IPS-15b (cell line): Measurements from ENCODE around the gene MBTPS1.

Experiments
- H3K27me3 ChIP-seq: one replicate; pipeline ENCODE4 v1.6.1; 2013; ENCODE audit warnings: low read length; ENCODE audit not compliant: control insufficient read depth, insufficient read depth
- H3K36me3 ChIP-seq: one replicate; pipeline ENCODE4 v1.6.1; 2013; ENCODE audit warnings: low read length; ENCODE audit not compliant: control insufficient read depth, insufficient read depth
- H3K4me1 ChIP-seq: one replicate; pipeline ENCODE4 v1.6.1; 2013; ENCODE audit warnings: mild to moderate bottlenecking, low read length; ENCODE audit not compliant: control insufficient read depth, insufficient read depth
- H3K4me3 ChIP-seq: one replicate; pipeline ENCODE4 v1.5.1; 2013; ENCODE audit warnings: low read depth, low read length
- H3K9ac ChIP-seq: one replicate; pipeline ENCODE4 v1.6.1; 2013; ENCODE audit warnings: low read depth, mild to moderate bottlenecking, low read length
- H3K9me3 ChIP-seq: one replicate; pipeline ENCODE4 v1.6.1; 2013; ENCODE audit warnings: mild to moderate bottlenecking, low read length; ENCODE audit not compliant: control insufficient read depth, insufficient read depth

MBTPS1 gene

GRCh38 chr16:84068041-84068440 lies 48.7 kb downstream of the MBTPS1 start:
- Histone ChIP-seq H3K4me3 (no peak overlapping the region), H3K36me3 (peaks cover 22% of the 10 kb centered on the region), H3K9ac (no peak overlapping the region), H3K9me3 (no peaks in the 10 kb centered on the region), H3K4me1 (no peaks in the 10 kb centered on the region), H3K27me3 (no peaks in the 10 kb centered on the region)

GRCh38 chr16:84067640-84068039 lies 49.1 kb downstream of the MBTPS1 start:
- H3K4me1 ChIP-seq, result no peaks in the 10 kb centered on the region
- no peaks in the 10 kb centered on the region for H3K9me3 ChIP-seq
- H3K9ac ChIP-seq, result no peak overlapping the region
- peaks cover 22% of the 10 kb centered on the region for H3K36me3 ChIP-seq
- H3K4me3 ChIP-seq, result no peak overlapping the region
- H3K27me3 ChIP-seq, result no peaks in the 10 kb centered on the region

- Histone ChIP-seq H3K27me3 (no peaks in the 10 kb centered on the region), H3K36me3 (peaks cover 27% of the 10 kb centered on the region), H3K4me3 (no peak overlapping the region), H3K9me3 (no peaks in the 10 kb centered on the region), H3K4me1 (no peaks in the 10 kb centered on the region), H3K9ac (no peak overlapping the region)
Observed at GRCh38 chr16:84065536-84066132, 51.1 kb downstream of the MBTPS1 start.

GRCh38 chr16:84063980-84064379 lies 52.8 kb downstream of the MBTPS1 start:
- Histone ChIP-seq H3K36me3 (peaks cover 25% of the 10 kb centered on the region), H3K27me3 (no peaks in the 10 kb centered on the region)

DNA sequence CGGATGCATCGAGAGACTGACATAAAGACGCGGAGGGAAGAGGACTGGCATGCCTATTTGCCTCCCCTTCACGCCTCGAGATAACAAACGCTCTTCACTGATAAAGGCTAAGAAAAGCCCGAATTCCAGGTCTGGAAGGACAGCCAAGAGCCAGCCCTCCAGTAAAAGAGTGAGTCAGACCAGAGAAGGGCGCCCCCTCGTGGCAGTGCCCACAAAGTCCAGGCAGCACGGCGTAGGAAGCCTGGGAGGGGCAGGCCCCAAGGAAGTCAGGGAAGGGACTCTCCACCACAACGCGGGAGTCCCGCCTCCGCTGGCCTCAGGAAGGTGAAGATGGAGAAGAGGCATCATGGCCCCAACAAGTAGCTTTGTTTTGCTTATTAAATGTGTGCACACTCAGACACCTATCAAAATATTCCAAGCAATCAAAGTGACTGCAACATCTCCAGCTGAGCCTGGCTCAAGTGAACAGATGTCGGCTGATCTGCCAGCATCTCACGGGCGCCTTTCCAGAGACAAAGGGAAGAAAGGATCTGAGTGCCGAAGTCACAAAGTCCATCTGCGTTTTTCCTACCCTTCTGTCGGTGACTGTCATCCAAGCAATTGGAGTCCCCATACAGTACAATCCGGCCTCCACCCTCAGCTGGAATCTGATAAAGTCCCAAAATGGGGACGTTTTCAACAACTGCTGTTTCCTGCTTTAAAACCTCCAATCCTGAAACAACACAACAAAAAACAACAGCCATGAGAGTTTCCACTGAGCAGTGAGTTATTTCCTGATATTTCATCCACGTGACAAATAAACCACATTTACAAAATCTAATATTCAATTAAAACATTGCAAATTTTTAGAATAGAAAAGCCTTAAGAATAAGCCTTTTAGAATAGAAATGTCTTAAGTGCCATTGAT lies 53.8 kb downstream of the MBTPS1 start:
- Histone ChIP-seq H3K4me3 (no peak overlapping the region), H3K9me3 (no peaks in the 10 kb centered on the region), H3K4me1 (no peaks in the 10 kb centered on the region), H3K36me3 (peaks cover 21% of the 10 kb centered on the region), H3K27me3 (no peaks in the 10 kb centered on the region), H3K9ac (no peak overlapping the region)

More at GRCh38 chr16:84063980-84064379, 52.8 kb downstream of the MBTPS1 start:
- Histone ChIP-seq H3K4me3 (no peak overlapping the region), H3K4me1 (no peaks in the 10 kb centered on the region), H3K9ac (no peak overlapping the region), H3K9me3 (no peaks in the 10 kb centered on the region)

DNA sequence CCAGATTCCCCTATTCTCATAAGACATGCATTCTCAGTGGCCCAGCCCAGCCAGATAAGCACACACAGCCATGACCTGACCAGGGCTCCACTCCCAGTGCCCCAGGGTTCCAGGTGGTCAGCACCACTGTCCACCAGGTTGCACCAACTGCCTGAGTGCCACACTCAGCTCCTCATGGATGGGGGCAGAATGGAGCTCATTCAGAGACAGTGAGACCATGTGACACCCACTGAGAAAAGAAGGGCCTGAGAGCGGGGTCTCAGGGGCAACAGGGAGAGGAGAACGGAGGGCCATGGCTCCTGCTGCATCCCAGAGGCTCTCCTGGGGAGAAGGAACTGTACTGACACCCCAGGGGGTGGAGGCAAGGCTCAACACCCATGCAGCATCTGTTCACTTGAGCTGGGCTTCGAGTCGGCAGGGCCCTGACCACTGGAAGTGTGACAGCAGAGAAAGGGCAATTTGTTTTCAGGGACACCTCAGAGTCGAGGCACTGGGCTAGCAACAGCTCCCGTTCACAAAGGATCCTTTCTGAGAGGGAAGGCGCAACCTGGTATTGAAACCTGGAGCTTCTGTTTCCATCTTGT lies 55.4 kb downstream of the MBTPS1 start:
- H3K36me3 ChIP-seq, result peaks cover 18% of the 10 kb centered on the region
- no peak overlapping the region for H3K9ac ChIP-seq

DNA sequence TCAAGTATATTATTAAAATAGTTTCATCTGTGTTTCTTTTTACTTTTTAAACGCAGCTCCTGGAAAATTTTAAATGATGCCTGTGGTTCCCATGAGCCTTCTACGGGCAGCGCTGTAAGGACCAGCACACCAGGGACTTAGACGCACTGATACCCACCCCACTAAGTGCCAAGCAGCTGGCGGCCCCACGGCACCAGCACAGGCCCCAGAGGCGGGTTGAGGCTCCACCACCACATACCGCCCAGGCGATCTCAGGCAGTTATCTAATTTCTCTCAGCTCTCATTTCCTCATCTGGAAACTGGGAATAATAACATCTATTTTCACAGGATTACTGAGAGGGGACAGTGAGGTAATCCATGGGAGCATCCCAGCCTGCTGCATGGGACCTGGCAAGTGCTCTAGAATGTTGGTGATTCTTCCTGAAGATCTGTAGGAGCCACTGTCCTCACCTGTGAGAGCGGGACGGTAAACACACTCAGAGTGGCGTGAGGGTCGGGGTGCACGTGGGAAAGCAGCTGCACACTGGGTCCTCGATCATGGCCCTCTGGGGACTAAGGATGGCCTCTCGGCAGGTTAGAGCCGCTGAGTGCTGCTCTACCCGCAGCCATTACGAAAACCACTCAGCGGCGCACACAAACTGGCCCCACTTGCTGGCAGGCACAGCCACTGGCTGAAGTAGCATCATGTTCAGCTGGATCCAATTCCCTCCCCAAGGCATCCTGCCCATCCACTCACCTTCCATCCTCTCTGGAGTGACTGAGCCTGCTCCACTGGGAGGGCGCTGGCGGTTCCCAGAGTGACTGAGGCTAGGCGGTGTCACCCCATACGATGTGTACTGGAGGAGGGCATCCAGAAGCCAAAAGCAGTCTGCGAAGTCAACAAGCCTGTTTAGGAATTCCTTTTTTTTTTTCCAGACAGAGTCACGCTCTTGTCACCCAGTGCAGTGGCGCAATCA lies 56.5 kb downstream of the MBTPS1 start:
- Histone ChIP-seq H3K36me3 (peaks cover 23% of the 10 kb centered on the region), H3K9ac (no peak overlapping the region)

More for the DNA sequence above, 55.4 kb downstream of the MBTPS1 start:
- Histone ChIP-seq H3K9me3 (no peaks in the 10 kb centered on the region), H3K27me3 (no peaks in the 10 kb centered on the region), H3K4me1 (no peaks in the 10 kb centered on the region), H3K4me3 (no peak overlapping the region)

DNA sequence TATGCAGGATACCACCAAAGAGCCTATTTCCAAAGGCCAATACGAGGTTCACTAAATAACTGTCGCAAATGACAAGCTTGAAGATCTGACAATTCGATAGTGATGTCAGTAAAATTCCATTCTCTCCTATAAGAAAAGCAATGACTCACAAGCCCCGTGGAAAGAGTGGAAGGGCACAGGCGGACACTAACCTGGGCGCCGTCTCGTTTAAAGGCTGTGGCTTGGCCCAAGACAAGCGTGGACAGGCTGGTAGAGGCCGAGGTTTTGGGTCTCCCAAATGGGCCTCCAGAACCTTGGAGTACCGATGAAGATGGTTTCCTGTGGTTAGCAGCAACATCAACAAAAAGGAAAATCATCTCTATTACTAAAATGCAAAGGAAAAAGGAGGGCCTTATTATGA lies 57.6 kb downstream of the MBTPS1 start:
- Histone ChIP-seq H3K9ac (no peak overlapping the region), H3K27me3 (no peaks in the 10 kb centered on the region), H3K4me3 (no peak overlapping the region), H3K4me1 (no peaks in the 10 kb centered on the region), H3K36me3 (peaks cover 25% of the 10 kb centered on the region), H3K9me3 (no peaks in the 10 kb centered on the region)

More for the DNA sequence above, 56.5 kb downstream of the MBTPS1 start:
- Histone ChIP-seq H3K4me1 (no peaks in the 10 kb centered on the region), H3K4me3 (no peak overlapping the region), H3K9me3 (no peaks in the 10 kb centered on the region), H3K27me3 (no peaks in the 10 kb centered on the region)

GRCh38 chr16:84058664-84059063 lies 58.1 kb downstream of the MBTPS1 start:
- Histone ChIP-seq H3K9ac (no peak overlapping the region), H3K4me1 (no peaks in the 10 kb centered on the region), H3K36me3 (peaks cover 28% of the 10 kb centered on the region), H3K9me3 (no peaks in the 10 kb centered on the region), H3K27me3 (no peaks in the 10 kb centered on the region), H3K4me3 (no peak overlapping the region)

GRCh38 chr16:84058211-84058610 lies 58.5 kb downstream of the MBTPS1 start:
- Histone ChIP-seq H3K9me3 (no peaks in the 10 kb centered on the region), H3K4me3 (no peak overlapping the region), H3K9ac (no peak overlapping the region), H3K27me3 (no peaks in the 10 kb centered on the region), H3K36me3 (peaks cover 31% of the 10 kb centered on the region), H3K4me1 (no peaks in the 10 kb centered on the region)

DNA sequence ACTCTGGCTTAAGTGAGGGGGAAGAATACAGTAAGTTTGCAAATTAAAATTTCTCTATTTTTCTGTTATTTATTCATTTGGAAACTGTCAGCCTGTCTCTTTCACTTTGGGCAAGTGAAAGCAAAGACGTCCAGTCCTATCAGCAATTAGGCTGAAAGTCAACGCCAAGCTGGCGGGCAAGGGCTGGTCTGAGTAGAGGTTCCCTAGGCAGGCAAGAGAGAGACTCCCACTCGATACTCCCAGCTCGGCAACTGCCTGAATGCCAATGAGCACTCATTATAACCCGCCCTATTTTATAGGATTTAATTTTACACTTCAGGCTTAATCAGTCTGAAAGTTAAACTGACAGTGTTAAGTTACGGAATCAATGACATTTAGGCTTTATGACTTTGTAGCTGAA lies 59.8 kb downstream of the MBTPS1 start:
- Histone ChIP-seq H3K27me3 (no peaks in the 10 kb centered on the region), H3K4me1 (no peaks in the 10 kb centered on the region), H3K4me3 (no peak overlapping the region), H3K9me3 (no peaks in the 10 kb centered on the region), H3K9ac (no peak overlapping the region), H3K36me3 (peaks cover 37% of the 10 kb centered on the region)
